HG03159 (cell line): ENCODE results near the gene TGFBR3.

Source experiments
- ATAC-seq: cut with Tn5 transposase; IDR thresholded peaks from one replicate; pipeline ENCODE4 v1.9.1; 2021; ENCODE audit warnings: mild to moderate bottlenecking, moderate library complexity; ENCODE audit not compliant: unreplicated experiment

TGFBR3 gene

DNA sequence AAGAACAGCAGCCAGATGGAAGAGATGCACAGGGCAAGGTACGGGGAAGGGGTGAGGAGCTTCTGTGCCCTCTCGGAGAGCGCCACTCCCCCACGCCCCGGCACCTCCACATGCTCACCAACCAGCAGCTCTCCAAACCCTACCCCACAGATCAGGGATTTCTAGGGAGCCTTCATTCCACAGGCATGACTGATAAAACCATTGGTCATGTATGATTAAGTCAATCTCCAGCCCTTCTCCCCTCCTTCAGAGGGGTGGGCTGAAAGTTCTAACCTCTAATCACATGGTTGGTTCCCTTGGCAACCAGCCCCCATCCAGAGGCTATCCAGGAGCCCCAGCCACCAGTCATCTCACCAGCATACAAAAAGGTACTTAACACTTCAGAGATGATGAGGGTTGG, 144.7 kb downstream of the TGFBR3 start:
- ATAC-seq: no peak

- no peak for ATAC-seq
Observed at GRCh38 chr1:91737650-91738049, 148.3 kb downstream of the TGFBR3 start.

DNA sequence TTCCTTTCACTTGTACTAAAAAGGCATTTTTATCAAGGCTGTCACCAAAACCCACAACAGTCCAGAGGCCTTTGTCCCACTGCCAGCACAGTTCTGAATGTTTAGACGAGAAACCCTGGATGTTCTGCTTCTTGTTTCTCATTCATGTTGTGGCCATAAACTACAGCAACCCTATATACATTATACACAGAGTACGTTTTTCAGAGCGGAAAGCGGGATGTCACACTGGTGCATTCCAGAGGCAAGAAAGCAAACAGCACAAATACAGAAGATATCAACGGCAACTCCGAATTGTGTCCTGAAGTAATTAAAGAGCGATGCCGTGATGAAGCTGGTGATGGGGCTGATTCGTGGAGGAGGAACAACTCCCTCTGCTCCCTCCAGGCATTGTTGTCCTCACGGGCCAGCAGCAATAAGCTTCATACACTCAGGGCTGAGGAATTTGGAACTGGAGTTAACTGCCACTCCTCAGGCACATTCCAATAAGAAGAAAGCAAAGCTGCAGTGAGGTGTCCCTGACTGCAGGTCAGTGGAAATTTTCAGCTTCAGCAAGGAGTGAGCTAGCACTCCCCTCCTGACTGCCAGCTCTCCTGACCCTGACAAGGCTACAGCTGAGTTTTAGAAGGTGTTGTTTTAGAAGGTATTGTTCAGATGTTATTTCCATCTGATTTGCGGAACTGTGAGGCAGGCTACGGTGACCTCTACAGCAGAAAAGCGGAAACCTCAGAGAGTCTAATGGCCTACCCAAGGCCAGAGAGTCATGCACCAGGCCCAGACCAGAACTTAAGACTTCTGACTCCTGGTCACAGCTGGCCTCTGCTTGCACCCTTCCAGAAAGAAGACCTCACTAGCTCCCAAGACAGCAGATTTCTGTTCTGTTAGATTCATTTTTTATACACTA, 149.0 kb downstream of the TGFBR3 start:
- ATAC-seq: no peak

GRCh38 chr1:91736146-91736714, 149.7 kb downstream of the TGFBR3 start:
- no peak for ATAC-seq

GRCh38 chr1:91735266-91735845, 150.6 kb downstream of the TGFBR3 start:
- ATAC-seq: no peak

DNA sequence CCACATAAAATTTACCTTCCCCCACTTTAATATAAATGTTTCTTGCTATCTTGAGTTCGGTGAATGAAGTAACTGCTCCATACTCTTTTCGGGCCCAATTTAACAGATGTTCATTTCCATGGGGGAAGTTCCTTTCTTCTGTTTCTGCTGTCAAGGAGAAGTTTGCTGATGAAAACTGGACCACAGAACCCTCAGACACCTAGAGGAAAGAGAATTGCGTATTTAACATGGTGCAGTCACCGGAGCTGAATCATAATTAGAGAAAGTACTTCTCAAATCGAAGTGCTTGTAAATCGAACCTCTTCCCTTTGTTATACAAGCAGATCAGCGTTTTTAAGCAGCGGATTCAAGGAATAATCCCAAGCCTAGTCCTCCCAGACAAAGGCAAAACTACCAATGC, 151.2 kb downstream of the TGFBR3 start:
- ATAC-seq: no peak

DNA sequence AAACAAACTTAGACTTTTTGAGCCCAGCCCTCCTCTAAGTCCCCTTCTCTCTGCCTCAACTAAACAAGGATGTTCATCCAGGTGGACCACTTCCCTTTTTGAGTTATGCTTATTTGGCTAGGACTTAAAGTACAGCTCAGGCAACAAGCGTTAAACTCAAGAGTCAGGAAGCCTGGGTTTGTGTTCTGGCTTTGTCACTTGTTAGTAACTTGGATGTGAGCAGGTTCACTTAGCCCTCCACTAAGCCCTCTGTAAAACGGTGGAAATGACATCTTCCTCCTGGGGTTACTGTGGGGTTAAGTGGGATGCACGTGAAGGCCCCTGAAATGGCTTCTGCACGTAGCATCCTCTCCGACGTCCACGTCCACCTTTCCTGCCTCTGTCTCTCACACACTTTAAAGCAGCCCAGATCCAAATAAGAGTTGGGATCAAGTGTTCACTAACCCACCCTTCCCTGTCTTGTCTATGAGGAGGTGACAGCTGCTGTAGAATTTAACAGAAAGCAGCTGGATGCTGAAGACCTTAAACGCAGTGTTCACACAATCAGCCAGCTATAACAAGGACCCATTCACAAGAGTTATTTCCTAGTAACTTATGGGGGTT, 152.7 kb downstream of the TGFBR3 start:
- ATAC-seq: no peak

- ATAC-seq: no peak
Observed at GRCh38 chr1:91732291-91733107, 153.5 kb downstream of the TGFBR3 start.

DNA sequence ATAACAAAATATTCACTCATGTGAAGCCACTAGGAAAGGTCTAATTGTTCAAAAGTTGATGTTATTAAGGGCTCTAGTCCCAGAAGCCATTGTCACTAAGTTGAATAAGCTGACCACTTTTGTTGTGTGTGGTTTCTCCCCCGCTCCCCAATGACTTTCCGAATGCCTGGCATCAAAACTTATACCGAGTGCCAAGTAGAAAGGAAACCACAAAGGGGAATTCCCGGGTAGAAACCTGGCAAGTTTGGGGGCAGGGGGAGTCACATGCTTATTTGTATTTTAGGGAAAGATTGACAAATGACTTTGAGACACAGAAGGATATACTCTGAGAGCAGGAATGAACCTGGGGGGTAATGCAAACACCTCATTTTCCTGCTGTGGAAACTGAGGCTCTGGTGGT, 154.1 kb downstream of the TGFBR3 start:
- ATAC-seq: no peak

DNA sequence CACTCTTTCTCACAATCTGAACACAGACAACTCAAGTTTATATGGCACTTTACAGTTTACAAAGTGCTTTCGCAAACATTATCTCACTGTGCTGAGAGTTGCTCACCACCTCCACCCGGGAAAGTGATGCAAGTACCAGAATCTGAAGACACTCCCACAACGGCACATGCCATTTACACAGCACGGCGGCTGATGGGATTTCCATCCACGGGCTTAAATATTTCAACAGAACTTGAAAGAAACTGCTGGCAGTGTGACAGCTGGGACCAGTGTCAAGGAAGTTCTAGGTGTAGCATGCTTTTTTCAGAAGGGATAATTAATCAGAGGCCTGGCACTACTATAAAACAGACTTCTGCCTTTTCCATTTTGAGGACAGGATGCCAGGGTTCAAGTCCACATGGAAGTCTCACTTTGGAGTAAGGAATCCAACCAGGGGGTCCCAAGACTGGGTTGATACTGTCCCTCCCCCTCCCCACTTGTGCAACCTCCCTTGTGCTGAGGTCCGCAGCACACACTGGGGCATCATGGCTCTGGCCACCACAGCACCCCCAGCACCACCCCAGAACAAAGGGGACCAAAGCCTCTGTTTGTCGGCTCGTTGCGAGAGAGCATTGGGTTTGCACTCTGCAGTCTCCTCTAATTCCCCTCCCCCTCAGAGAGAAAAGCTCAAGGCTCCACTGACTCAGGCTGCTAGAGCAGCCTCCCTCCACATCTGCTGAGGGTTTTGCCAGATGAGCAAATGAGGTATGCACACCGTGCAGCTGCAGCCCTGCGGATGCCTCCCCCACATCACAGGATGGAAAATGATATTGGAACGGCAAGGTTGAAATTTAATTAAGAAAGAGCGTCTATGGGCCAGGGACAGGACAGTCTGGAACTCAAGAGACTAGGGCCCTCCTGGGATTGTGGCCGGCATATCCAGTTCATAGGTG, 154.9 kb downstream of the TGFBR3 start:
- ATAC-seq: no peak

DNA sequence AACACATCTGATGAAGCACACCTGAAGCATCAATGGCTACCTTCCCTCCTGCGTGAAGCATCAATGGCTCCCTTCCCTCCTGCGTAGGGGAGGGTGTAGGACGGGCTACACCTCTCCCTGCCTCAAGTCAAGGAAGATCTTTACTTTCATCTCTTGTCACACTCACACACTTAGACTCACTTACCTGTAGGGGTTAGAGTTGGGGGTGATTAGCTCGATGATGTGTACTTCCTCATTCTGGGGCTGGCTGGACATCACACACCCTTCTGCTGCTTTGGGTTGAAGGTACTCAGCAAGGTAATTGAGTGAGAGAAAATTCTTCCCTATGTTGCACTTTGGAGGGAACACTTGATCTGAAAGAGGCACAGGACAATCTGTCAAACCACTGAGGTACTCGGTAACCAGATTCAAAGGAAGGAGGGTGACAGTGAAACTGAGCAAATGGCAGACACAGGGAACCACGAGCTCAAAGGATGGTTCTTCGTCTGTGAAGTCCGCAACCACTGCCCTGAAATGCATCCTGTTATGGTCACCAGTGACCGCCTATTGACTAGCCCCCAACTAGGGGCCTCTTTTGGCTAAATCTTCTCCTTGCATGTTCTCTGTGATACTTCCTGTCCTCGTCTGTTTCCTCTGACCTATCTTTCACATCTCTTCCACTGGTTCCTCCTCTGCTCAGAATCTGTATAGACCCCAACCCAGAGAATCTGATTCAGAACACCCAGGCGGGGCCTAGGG, 156.2 kb downstream of the TGFBR3 start:
- no peak for ATAC-seq

- ATAC-seq: no peak
Observed at GRCh38 chr1:91727763-91728162, 158.2 kb downstream of the TGFBR3 start.

DNA sequence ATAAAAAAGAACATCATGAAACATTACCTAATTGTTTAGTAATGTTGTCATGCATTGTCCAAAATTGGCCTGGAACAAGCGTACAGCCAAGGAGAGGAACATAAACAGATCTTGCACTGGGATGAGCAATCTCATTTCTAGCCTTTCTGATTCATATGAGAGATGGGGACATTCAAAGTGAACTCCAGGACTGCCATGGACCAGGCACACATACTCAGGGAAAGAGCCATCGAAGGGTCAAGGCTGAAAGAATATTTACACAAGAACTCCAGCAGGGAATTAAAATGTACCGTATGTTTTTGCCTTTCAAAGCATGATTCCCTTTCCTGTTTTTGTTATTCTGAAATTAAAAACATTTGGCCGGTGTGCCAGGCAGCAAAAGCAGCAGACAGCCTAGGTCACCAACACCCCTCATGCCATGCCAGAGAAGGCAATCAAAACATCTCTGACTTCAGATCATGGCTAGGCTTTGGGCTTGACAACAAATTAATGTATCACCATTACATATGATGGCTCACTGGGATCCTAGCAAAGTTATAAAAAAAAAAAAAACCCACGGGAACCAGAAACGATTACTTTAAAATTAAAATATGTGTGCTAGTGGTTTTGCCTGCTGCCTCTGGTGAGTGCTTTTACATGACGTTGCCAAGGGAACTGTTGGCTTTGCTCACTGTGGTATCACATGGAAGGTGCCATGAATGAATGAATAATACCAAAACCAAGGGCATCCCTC, 159.8 kb downstream of the TGFBR3 start:
- no peak for ATAC-seq

DNA sequence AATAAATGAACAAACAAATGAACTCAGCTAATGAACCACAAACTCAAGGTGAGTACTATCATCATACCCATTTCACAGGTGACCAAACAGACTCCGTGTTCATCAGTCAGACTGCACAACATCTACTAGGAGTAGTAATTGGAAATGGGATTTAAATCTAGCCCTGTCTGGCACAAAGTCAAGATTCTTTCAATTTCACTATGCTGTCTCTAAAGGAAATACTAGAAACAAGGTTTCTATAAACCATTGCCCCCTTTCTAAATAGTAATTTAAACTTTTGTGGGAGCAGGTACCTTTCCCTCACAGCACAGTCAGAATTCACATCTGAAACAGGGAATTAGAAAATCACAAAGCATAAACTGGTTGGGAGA, 160.3 kb downstream of the TGFBR3 start:
- no peak for ATAC-seq

GRCh38 chr1:91724644-91725043, 161.3 kb downstream of the TGFBR3 start:
- ATAC-seq: no peak

DNA sequence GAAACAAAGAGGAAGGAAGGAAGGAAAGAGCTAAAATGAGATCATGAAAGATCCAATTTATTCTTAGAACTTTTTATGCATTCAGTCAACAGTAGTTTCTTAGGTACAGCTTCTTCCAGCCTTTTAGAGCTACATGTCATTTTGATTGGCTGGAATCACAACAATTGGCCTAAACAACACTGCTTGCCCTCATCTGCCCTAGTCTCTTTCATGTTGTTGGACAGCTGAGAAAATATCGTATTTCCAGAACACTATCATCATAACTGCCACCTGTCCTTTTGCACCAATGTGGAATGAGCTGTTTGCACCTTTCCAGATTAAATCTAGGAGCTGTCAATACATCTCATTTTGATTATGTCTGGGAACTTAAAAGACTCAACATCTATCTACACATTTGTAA, 161.7 kb downstream of the TGFBR3 start:
- no peak for ATAC-seq

DNA sequence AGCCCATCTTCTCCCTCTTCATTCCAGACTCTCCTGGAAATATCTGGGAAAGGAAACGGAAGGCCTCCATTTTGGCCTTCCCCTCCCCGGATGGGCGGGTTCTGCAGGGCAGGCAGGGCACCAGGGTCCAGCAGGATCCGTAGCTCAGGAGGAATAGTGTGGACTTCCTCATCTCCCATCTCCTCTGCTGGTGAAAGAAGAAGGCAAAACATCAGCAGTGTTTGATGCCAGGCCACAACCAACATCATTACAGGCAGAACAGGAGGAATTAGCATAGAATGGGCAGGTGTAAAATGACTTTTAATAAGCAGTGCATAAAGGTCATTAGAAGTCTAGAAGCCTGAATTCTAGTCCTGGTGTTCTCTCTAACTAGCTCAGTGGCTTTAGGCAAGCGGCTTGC, 165.9 kb downstream of the TGFBR3 start:
- no peak for ATAC-seq

GRCh38 chr1:91718877-91719276, 167.1 kb downstream of the TGFBR3 start:
- no peak for ATAC-seq

- ATAC-seq: no peak
Observed at GRCh38 chr1:91718368-91718767, 167.6 kb downstream of the TGFBR3 start.
